HL-60/S4 treated with phorbol 12-myristate 13-acetate at 8.2 ng/mL for 4 days and 3 days (cell line): Measurements from ENCODE around the gene PHKB.
"Not testable (repeated sequence)": the region's sequence is repeated elsewhere in the genome, so short reads cannot be mapped to it uniquely, and the experiment has no call there.

ENCODE experiments used
- in situ Hi-C: fragments of 300-500 bp; cut with MboI; formaldehyde crosslinking; loops from 2 replicates; pipeline ENCODE4 v1.15.0; 2022; ENCODE audit warnings: low sequenced_read_pairs

The PHKB gene

GRCh38 chr16:47460711-47461597 is at the start of gene PHKB, which contains the start of gene ITFG1:
Gene PHKB (plus strand): TSS chr16:47461331. CDS start chr16:47461351, 20 bp downstream.
Gene ITFG1 (minus strand): TSS chr16:47461063. CDS start chr16:47461045, 18 bp downstream.
- in situ Hi-C loops: no loop called here

GRCh38 chr16:47413041-47413440 is 48.1 kb upstream of the PHKB start:
- in situ Hi-C loops: no loop called here

- in situ Hi-C loops: no loop called here
Observed at GRCh38 chr16:47416869-47417268, 44.3 kb upstream of the PHKB start.

- in situ Hi-C loops: no loop called here
Observed at GRCh38 chr16:47424846-47425245, 36.3 kb upstream of the PHKB start.

GRCh38 chr16:47426806-47427205 is 34.3 kb upstream of the PHKB start:
- in situ Hi-C loops: no loop called here

GRCh38 chr16:47431960-47432359 is 29.2 kb upstream of the PHKB start:
- in situ Hi-C loops: no loop called here

- in situ Hi-C loops: not testable (repeated sequence)
Observed at GRCh38 chr16:47434274-47434673, 26.9 kb upstream of the PHKB start.

GRCh38 chr16:47440066-47440465 is 21.1 kb upstream of the PHKB start:
- in situ Hi-C loops: not testable (repeated sequence)

- in situ Hi-C loops: not testable (repeated sequence)
Observed at GRCh38 chr16:47442884-47443283, 18.2 kb upstream of the PHKB start.

- in situ Hi-C loops: no loop called here
Observed at GRCh38 chr16:47446431-47446830, 14.7 kb upstream of the PHKB start.

- in situ Hi-C loops: no loop called here
Observed at GRCh38 chr16:47448830-47449575, 12.1 kb upstream of the PHKB start.

GRCh38 chr16:47449788-47450187 is 11.3 kb upstream of the PHKB start:
- in situ Hi-C loops: no loop called here

GRCh38 chr16:47458331-47458730 is 2.8 kb upstream of the PHKB start:
- in situ Hi-C loops: no loop called here

- in situ Hi-C loops: no loop called here
Observed at GRCh38 chr16:47459603-47460002, 1.5 kb upstream of the PHKB start.

GRCh38 chr16:47460359-47460710 is 796 bp upstream of the PHKB start:
- in situ Hi-C loops: no loop called here

- in situ Hi-C loops: no loop called here
Observed at GRCh38 chr16:47461598-47462266, 601 bp downstream of the PHKB start.

- in situ Hi-C loops: no loop called here
Observed at GRCh38 chr16:47463771-47464624, 2.9 kb downstream of the PHKB start.

GRCh38 chr16:47465919-47466630 is 4.9 kb downstream of the PHKB start:
- in situ Hi-C loops: no loop called here

- in situ Hi-C loops: no loop called here
Observed at GRCh38 chr16:47467501-47467900, 6.4 kb downstream of the PHKB start.
